Measurements from ENCODE around the gene CERT1.

The CERT1 gene

GRCh38 chr5:75553358-75553757, 41.9 kb upstream of the CERT1 start:
- H3K27me3 ChIP-seq (ENCODE audit: insufficient read depth, low read depth), result no peaks in the 10 kb centered on the region
- no peak overlapping the region for H3K4me3 ChIP-seq (IDR thresholded peaks at IDR 0.05; ENCODE audit: insufficient read depth, low read depth, low read length)
- no peaks in the 10 kb centered on the region for H3K79me2 ChIP-seq (ENCODE audit: insufficient read depth, low read depth)
- no peak overlapping the region for H2AFZ ChIP-seq (ENCODE audit: low read depth)
- no peak overlapping the region for H3K9ac ChIP-seq
- no peaks in the 10 kb centered on the region for H3K4me1 ChIP-seq (ENCODE audit: low read depth, poor library complexity, severe bottlenecking)
- no peaks in the 10 kb centered on the region; the same call in 1 of the 2 replicates for H3K36me3 ChIP-seq (ENCODE audit: insufficient read depth)
- no peaks in the 10 kb centered on the region for H4K20me1 ChIP-seq (ENCODE audit: insufficient read depth)
- TF ChIP-seq CTCF (conservative IDR thresholded peaks at IDR 0.05; ENCODE audit: low read depth, low read length), result no peak
- H3K4me2 ChIP-seq, result no peak overlapping the region
- no peak overlapping the region for H3K27ac ChIP-seq

- no peak overlapping the region for H3K27ac ChIP-seq
- H3K4me2 ChIP-seq, result no peak overlapping the region
- H2AFZ ChIP-seq (ENCODE audit: low read depth), result no peak overlapping the region
- no peaks in the 10 kb centered on the region for H3K27me3 ChIP-seq (ENCODE audit: insufficient read depth, low read depth)
- H3K4me1 ChIP-seq (ENCODE audit: low read depth, poor library complexity, severe bottlenecking), result no peaks in the 10 kb centered on the region
- no peaks in the 10 kb centered on the region for H4K20me1 ChIP-seq (ENCODE audit: insufficient read depth)
- no peak for TF ChIP-seq CTCF (conservative IDR thresholded peaks at IDR 0.05; ENCODE audit: low read depth, low read length)
- H3K4me3 ChIP-seq (IDR thresholded peaks at IDR 0.05; ENCODE audit: insufficient read depth, low read depth, low read length), result no peak overlapping the region
- H3K79me2 ChIP-seq (ENCODE audit: insufficient read depth, low read depth), result no peaks in the 10 kb centered on the region
- H3K36me3 ChIP-seq (ENCODE audit: insufficient read depth), result no peaks in the 10 kb centered on the region; the same call in 1 of the 2 replicates
- no peak overlapping the region for H3K9ac ChIP-seq
These were observed 41.3 kb upstream of the CERT1 start for GRCh38 chr5:75552764-75553163.

- Histone ChIP-seq H3K4me1 (ENCODE audit: low read depth, poor library complexity, severe bottlenecking) (no peaks in the 10 kb centered on the region), H3K4me3 (IDR thresholded peaks at IDR 0.05; ENCODE audit: insufficient read depth, low read depth, low read length) (no peak overlapping the region), H3K4me2 (no peak overlapping the region), H3K9ac (no peak overlapping the region), H3K27me3 (ENCODE audit: insufficient read depth, low read depth) (no peaks in the 10 kb centered on the region), H3K27ac (no peak overlapping the region), H2AFZ (ENCODE audit: low read depth) (no peak overlapping the region), H3K36me3 (ENCODE audit: insufficient read depth) (no peaks in the 10 kb centered on the region; the same call in 1 of the 2 replicates), H4K20me1 (ENCODE audit: insufficient read depth) (no peaks in the 10 kb centered on the region), H3K79me2 (ENCODE audit: insufficient read depth, low read depth) (no peaks in the 10 kb centered on the region)
- TF ChIP-seq CTCF (conservative IDR thresholded peaks at IDR 0.05; ENCODE audit: low read depth, low read length), result no peak
These were observed 40.0 kb upstream of the CERT1 start for GRCh38 chr5:75551471-75551870.

- Histone ChIP-seq H2AFZ (ENCODE audit: low read depth) (no peak overlapping the region), H3K4me3 (IDR thresholded peaks at IDR 0.05; ENCODE audit: insufficient read depth, low read depth, low read length) (no peak overlapping the region), H3K4me1 (ENCODE audit: low read depth, poor library complexity, severe bottlenecking) (no peaks in the 10 kb centered on the region), H3K36me3 (ENCODE audit: insufficient read depth) (no peaks in the 10 kb centered on the region; the same call in 1 of the 2 replicates), H3K79me2 (ENCODE audit: insufficient read depth, low read depth) (no peaks in the 10 kb centered on the region), H3K9ac (no peak overlapping the region), H3K27me3 (ENCODE audit: insufficient read depth, low read depth) (no peaks in the 10 kb centered on the region), H3K27ac (no peak overlapping the region), H4K20me1 (ENCODE audit: insufficient read depth) (no peaks in the 10 kb centered on the region), H3K4me2 (no peak overlapping the region)
- no peak for TF ChIP-seq CTCF (conservative IDR thresholded peaks at IDR 0.05; ENCODE audit: low read depth, low read length)
These were observed 39.2 kb upstream of the CERT1 start for GRCh38 chr5:75550597-75550996.

Data from KMS-11 (cell line).